ENCODE results near the gene NIPAL4.
A peak's percentile ranks its signal among the peaks of the same experiment; 100 is the strongest.
"Not testable (repeated sequence)": the region's sequence is repeated elsewhere in the genome, so short reads cannot be mapped to it uniquely, and the experiment has no call there.

NIPAL4 gene

DNA sequence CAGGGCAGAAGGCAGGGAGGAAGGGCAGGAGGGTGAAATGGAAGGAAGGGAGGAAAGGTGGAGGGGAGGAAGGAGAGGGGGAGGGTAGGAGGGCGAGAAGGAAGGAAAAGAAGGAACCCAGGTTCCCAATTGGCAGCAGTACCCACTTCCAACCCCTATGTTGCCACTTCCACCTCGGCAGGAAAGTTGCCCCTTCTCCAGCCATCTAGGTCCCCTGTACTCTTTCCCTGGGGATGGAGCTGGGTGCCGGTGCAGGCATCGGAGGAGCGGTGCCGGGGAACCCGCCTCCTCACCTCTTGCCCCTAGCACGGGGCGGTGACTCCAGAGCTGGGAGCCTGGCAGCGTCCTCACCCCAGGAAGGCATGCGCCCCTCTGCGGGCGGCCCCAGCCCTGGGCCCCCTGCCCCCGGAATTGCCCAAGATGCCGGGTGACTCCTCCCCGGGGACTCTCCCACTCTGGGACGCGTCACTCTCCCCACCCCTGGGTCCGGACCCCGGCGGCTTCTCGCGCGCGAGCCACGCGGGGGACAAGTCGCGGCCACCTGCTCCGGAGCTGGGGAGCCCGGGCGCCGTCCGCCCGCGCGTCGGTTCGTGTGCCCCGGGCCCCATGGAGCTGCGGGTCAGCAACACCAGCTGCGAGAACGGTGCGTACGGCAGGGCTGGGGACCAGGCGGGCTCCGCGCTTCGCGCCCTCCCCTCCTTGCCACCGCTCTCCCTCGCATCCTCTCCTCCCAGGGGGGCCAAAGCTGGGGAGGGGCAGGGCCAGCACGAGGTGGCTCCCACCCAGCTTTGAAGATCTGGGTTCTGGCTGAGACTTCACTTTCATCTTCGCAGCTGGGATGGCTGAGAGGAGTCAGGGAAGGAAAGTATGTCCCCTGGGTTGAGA, at the start of gene NIPAL4:
Gene NIPAL4, plus strand, starts transcription at position 499 of the 885 bp plus-strand sequence. Its CDS starts 108 bp downstream, at position 607.
- peak; percentile 50 for DNase-seq (ENCODE audit: low read depth, low spot score)

DNA sequence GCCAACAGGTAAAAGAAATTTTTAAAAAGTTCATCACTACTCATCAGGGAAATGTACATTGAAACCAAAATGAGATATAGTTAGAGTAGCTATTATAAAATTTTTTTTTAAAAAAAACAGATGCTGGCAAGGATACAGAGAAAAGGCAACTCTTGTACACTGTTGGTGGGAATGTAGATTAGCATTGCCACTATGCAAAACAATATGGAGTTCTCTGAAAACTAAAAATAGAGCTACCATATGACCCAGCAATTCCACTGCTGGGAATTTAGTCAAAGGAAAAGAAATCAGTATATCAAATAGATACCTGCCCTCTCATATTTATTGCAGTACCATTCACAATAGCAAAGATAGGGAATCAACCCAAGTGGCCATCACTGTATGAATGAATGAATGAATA, 44.2 kb upstream of the NIPAL4 start:
- DNase-seq (ENCODE audit: low read depth, low spot score) = no peak

DNA sequence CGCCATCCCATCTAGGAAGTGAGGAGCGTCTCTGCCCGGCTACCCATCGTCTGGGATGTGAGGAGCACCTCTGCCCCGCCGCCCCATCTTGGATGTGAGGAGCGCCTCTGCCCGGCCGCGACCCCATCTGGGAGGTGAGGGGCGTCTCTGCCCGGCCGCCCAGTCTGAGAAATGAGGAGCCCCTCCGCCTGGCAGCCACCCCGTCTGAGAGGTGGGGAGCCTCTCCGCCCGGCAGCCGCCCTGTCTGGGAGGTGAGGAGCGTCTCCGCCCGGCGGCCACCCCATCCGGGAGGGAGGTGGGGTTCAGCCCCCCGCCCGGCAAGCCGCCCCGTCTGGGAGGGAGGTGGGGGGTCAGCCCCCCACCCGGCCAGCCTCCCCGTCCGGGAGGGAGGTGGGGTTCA, 40.5 kb upstream of the NIPAL4 start:
- DNase-seq (ENCODE audit: low read depth, low spot score) = not testable (repeated sequence)

DNA sequence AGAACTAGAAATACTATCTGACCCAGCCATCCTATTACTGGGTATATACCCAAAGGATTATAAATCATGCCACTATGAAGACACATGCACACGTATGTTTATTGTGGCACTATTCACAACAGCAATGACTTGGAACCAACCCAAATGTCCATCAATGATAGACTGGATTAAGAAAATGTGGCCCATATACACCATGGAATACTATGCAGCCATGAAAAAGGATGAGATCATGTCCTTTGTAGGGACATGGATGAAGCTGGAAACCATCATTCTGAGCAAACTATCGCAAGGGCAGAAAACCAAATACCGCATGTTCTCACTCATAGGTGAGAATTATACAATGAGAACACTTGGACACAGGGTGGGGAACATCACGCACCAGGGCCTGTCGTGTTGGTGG, 30.1 kb upstream of the NIPAL4 start:
- DNase-seq (ENCODE audit: low read depth, low spot score) = not testable (repeated sequence)

DNA sequence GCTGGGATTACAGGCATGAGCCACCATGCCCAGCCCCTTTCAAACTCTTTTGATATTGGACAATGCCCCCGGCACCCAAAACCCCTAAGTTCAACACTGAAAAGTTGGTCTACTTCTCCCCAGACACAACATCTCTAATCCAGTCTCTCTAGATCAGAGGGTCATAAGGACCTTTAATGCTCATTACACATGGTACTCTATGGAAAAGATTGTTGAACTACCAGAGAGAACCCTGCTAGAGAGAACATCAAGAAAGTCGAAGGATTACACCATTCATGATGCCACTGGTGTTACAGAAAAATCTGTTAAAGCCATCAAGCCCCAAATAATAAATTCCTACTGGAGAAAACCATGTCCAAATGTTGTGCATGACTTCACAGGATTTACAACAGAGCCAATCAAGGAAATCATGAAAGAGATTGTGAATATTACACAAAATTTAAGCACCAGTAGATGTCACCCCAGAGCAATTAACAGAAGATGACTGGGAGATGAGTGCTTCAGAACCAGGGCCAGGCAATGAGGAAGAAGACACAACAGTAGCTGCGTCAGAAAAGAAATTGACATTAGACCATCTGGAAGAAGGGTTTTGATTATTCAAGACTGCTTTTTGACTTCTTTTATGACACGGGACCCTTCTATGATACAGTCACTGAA, 28.3 kb upstream of the NIPAL4 start:
- peak; percentile 68 for DNase-seq (ENCODE audit: low read depth, low spot score)

- no peak for DNase-seq (ENCODE audit: low read depth, low spot score)
Observed at GRCh38 chr5:157434096-157434495, 25.9 kb upstream of the NIPAL4 start.

DNA sequence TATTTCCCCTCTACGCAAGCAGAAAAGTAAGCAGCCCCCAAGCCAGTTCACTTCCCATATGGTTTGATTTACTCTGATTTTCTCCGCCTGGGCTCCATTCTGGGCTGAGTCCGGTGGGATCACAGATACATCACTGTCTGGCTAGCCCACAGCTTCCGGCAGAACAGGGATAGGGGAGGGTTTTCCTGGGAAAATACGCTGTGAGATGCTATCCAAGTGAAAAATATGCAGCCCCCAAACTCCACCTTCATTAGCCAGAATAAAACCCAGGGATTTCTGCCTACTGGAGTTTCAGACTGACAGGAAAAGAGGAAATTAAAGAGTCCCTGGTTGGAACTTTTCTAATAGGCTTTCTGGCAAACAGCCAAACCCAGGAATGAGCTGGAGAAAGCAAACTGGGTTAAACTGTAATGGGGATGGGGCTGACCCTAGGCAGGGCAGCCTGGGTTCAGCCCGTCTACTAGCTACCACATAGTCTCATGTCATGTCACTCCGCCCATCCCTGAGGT, 16.9 kb upstream of the NIPAL4 start:
- DNase-seq (ENCODE audit: low read depth, low spot score) = peak; percentile 35

- no peak for DNase-seq (ENCODE audit: low read depth, low spot score)
Observed at GRCh38 chr5:157444224-157444623, 15.8 kb upstream of the NIPAL4 start.

- no peak for DNase-seq (ENCODE audit: low read depth, low spot score)
Observed at GRCh38 chr5:157445745-157446411, 14.1 kb upstream of the NIPAL4 start.

GRCh38 chr5:157446412-157446935, 13.5 kb upstream of the NIPAL4 start:
- DNase-seq (ENCODE audit: low read depth, low spot score) = no peak

DNA sequence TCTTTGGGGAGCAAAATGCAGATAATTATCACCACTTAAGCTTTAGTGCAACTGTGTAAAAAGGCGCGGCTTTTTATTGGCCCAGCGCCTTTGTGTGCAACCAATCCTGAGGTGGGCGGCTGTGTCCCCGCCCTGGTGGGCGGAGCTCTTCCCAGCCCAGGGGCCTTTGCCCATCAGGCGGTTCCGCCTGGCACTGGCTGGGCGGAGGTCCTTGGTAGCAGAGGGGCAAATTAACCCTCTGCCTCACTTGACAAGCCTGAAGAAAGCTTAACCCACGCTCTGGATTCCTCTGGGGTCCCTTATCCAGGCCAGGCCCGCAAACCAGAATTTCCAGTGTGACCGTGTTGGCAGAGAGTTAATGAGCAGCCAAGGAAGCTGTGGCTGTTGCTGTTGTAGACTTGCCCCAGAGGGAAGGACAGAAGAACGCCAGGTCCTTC, 12.8 kb upstream of the NIPAL4 start:
- DNase-seq (ENCODE audit: low read depth, low spot score) = no peak

DNA sequence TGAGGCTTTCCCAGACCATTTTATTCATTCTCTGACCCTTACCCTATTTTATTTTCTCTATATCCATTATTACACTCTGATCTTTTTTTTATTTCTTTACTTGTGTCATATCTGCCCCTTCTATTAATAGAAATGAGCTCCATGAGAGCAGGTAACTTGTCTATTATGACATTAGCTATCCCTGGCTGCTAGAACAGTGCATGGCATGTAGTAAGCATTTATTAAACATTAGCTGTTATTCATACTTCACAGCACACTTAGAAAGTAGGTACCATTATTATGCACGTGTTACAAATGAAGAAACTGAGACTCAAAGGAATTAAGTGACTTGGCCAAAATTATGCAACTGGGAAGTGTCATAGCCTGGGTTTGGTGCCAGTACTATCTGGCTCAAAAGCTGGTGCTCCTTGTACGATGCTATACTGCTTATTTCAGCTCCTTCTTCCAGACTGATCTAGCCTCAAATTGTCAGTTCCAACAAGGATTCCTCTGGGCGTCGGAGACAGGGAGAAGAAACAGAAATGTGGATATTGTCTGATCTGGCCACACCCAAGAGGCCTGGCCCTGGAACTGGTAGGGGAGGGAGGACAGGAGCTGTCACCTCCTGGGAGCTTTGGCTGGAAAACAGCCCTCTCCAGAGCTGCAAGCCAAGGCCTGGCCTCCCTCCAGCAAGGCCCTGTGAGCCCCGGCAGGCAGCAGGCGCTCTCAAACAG, 10.8 kb upstream of the NIPAL4 start:
- peak; percentile 48 for DNase-seq (ENCODE audit: low read depth, low spot score)

DNA sequence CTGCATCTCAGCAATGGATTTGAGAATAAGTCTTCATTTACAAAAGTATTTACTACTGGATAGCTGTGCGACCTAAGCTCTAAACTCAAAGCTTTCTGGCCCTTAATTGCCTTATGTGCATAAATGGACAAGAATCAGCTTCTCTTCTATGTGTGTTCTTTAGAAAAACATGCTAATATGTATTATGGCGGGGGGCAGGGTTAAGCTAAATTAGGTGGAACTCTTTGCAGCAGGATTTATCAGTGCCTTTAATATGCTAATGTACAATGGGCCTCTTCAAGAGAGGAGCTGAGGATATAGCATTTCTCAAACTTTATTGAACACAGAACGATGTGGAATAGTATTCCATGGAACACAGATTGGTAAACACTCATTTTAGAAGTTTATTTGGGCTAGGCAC, 10.0 kb upstream of the NIPAL4 start:
- DNase-seq (ENCODE audit: low read depth, low spot score) = no peak

- DNase-seq (ENCODE audit: low read depth, low spot score) = no peak
Observed at GRCh38 chr5:157451806-157452205, 8.2 kb upstream of the NIPAL4 start.

- DNase-seq (ENCODE audit: low read depth, low spot score) = no peak
Observed at GRCh38 chr5:157454273-157454672, 5.7 kb upstream of the NIPAL4 start.

DNA sequence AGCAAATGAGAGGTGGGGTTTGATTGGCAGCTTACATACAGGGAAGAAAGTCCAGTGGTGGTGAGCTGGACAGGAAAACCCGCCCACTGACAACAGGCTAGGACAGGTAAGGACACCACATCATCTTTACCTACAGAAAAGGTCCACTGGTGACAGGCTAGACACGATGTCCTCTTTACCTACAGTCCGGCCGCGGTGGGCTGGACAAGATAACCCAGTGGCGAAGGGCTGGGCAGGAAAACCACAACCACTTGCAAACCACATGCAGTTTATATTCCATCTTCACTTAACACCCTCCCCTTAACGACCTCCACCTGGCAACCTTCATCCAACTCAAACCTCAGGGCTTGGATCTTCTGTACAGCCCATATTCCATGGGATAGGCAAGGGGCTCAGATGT, 5.0 kb upstream of the NIPAL4 start:
- no peak for DNase-seq (ENCODE audit: low read depth, low spot score)

DNA sequence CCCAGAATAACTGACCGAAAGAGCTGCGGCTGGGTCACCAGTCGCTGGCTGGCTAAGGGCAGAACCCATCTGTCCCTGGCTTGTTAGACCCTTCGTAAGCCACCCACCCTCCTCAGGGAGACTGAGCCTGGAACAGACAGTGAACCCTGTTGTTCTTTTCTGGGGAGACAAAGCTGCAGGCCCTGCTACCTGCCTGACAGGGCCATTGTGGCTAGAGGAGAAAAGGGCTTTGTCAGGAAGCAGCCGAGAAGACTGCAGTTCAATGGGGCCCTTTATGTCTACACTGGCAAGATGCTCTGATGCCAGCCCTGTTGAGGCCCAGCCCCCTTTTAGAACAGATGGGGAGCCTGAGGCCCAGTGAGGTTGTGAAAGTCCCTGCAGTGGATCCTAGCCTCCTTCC, 3.7 kb upstream of the NIPAL4 start:
- no peak for DNase-seq (ENCODE audit: low read depth, low spot score)

GRCh38 chr5:157457391-157457790, 2.6 kb upstream of the NIPAL4 start:
- no peak for DNase-seq (ENCODE audit: low read depth, low spot score)

GRCh38 chr5:157458835-157459234, 1.2 kb upstream of the NIPAL4 start:
- no peak for DNase-seq (ENCODE audit: low read depth, low spot score)

GRCh38 chr5:157460921-157461792, 1.1 kb downstream of the NIPAL4 start:
- no peak for DNase-seq (ENCODE audit: low read depth, low spot score)
